ENCODE results near the gene IGFBP7. TPM values are rescaled to one million over a fixed set of nuclear protein-coding genes. Genes with fewer than 3 reads are reported as not detected.

IGFBP7 gene
- total and polyA plus RNA-seq, 10 of the 15 experiments (the other 5 are each of a cell fraction or from before 2014, with no cell fraction given): 0.69 to 1.9 (median 1.4) TPM; not detected in 5

DNA sequence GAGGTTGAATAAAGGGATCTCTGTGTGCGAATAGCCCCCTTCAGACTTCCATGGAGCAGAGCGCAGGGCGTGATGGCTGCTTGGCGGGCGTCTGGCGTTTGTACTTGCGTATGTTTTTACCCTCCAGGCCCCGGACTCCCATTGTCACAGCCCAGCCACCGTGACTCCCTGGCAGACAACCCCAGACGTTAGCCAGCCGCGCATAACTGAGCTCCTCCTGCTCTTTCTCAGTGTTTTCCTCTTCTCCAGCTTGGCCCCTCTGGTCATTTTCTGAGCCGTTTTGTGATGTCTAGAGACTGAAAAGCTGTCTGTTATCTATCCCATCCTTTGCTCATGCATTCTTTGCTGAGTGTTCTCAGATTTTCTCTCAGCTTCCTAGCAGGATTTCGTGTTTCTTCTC is 54.3 kb downstream of the IGFBP7 start:
- no peak for TF ChIP-seq EED (IDR thresholded peaks at IDR 0.05; ENCODE audit: low read depth)
- TF ChIP-seq ZNF274 (IDR thresholded peaks at IDR 0.05; ENCODE audit: insufficient read depth, insufficient read length): no peak
- no peak for TF ChIP-seq SIX5 (IDR thresholded peaks at IDR 0.05; ENCODE audit: low read depth, low read length, severe bottlenecking)
- no peak for TF ChIP-seq RBBP5 (conservative IDR thresholded peaks at IDR 0.05)
- TF ChIP-seq PAX8 (IDR thresholded peaks at IDR 0.05): no peak
- no peak for TF ChIP-seq ZSCAN29 (IDR thresholded peaks at IDR 0.05)
- TF ChIP-seq EZH2 (IDR thresholded peaks at IDR 0.05; ENCODE audit: borderline replicate concordance, control insufficient read depth, low read depth, low read length): no peak
- TF ChIP-seq, protein P1, sequence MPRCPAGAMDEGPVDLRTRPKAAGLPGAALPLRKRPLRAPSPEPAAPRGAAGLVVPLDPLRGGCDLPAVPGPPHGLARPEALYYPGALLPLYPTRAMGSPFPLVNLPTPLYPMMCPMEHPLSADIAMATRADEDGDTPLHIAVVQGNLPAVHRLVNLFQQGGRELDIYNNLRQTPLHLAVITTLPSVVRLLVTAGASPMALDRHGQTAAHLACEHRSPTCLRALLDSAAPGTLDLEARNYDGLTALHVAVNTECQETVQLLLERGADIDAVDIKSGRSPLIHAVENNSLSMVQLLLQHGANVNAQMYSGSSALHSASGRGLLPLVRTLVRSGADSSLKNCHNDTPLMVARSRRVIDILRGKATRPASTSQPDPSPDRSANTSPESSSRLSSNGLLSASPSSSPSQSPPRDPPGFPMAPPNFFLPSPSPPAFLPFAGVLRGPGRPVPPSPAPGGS (IDR thresholded peaks at IDR 0.05; ENCODE audit: borderline replicate concordance, insufficient read depth, low read depth, low read length, poor library complexity, severe bottlenecking): no peak
- no peak for TF ChIP-seq ZNF217 (IDR thresholded peaks at IDR 0.05)
- TF ChIP-seq YBX1 (IDR thresholded peaks at IDR 0.05): no peak
- no peak for TF ChIP-seq WRNIP1 (IDR thresholded peaks at IDR 0.05; ENCODE audit: borderline replicate concordance, low read depth, low read length)
- TF ChIP-seq CBFB (IDR thresholded peaks at IDR 0.05; ENCODE audit: low read depth): no peak
- no peak for TF ChIP-seq FOXM1 (IDR thresholded peaks at IDR 0.05; ENCODE audit: low read depth, low read length)
- no peak for TF ChIP-seq KDM1A (IDR thresholded peaks at IDR 0.05; ENCODE audit: borderline replicate concordance)
- no peak for TF ChIP-seq CHD1 (IDR thresholded peaks at IDR 0.05; ENCODE audit: low read depth, low read length)
- TF ChIP-seq, protein P2, sequence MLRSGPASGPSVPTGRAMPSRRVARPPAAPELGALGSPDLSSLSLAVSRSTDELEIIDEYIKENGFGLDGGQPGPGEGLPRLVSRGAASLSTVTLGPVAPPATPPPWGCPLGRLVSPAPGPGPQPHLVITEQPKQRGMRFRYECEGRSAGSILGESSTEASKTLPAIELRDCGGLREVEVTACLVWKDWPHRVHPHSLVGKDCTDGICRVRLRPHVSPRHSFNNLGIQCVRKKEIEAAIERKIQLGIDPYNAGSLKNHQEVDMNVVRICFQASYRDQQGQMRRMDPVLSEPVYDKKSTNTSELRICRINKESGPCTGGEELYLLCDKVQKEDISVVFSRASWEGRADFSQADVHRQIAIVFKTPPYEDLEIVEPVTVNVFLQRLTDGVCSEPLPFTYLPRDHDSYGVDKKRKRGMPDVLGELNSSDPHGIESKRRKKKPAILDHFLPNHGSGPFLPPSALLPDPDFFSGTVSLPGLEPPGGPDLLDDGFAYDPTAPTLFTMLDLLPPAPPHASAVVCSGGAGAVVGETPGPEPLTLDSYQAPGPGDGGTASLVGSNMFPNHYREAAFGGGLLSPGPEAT (IDR thresholded peaks at IDR 0.05; ENCODE audit: low read depth): no peak
- TF ChIP-seq MYC (IDR thresholded peaks at IDR 0.05; ENCODE audit: insufficient read depth, insufficient read length, insufficient replicate concordance, low read length, severe bottlenecking): no peak
- TF ChIP-seq POLR2A (IDR thresholded peaks at IDR 0.05; ENCODE audit: low read depth, low read length): no peak
- TF ChIP-seq BCL11A (IDR thresholded peaks at IDR 0.05; ENCODE audit: low read depth, low read length): no peak
- FAIRE-seq: no peak
- SMC1A ChIA-PET (ENCODE audit: uncharacterized antibody, unreplicated experiment): no interaction called here

More for the DNA sequence above, 54.3 kb downstream of the IGFBP7 start:
- 29% methylated on average over 14 of the region's 14 CpGs for WGBS (ENCODE audit: insufficient coverage, insufficient replicate concordance, low lambda C conversion rate, missing lambda C conversion rate)
- Histone ChIP-seq H4K20me1 (ENCODE audit: control insufficient read depth, insufficient read depth) (no peaks in the 10 kb centered on the region), H3K4me3 (no peak overlapping the region), H3K27me3 (replicated peaks in 1 of 2; ENCODE audit: control insufficient read depth in 2 of 2, insufficient read depth in 2 of 2, low read length in 1 of 2) (peaks cover 0 to 7% of the 10 kb centered on the region in 2 experiments; a peak in 1 of 4 replicates), H3K79me2 (ENCODE audit: control insufficient read depth, insufficient read depth, low read length) (no peaks in the 10 kb centered on the region), H3K9me3 (replicated peaks; ENCODE audit: control insufficient read depth, insufficient read depth, low read length) (no peaks in the 10 kb centered on the region), H3K4me2 (ENCODE audit: control insufficient read depth, insufficient read depth) (no peak overlapping the region), H3K27ac (ENCODE audit: control insufficient read depth, insufficient read depth) (no peak overlapping the region), H3K9ac (ENCODE audit: control insufficient read depth, insufficient read depth, low read length) (no peak overlapping the region), H3K4me1 (ENCODE audit: control insufficient read depth, insufficient read depth, low read length) (no peaks in the 10 kb centered on the region), H2AFZ (ENCODE audit: control insufficient read depth, low read depth, low read length) (no peak overlapping the region), H3K36me3 (ENCODE audit: control insufficient read depth in 2 of 2, insufficient read depth in 2 of 2, low read length in 1 of 2) (no peaks in the 10 kb centered on the region)
- in situ Hi-C loops (cut with MboI): no loop called here
- intact Hi-C loops (cut with micrococcal nuclease; ENCODE audit: unreplicated experiment): no loop called here
- POLR2A ChIA-PET: no interaction called here
- DNase-seq (ENCODE audit: low read depth, low spot score): no peak
- RAD21 ChIA-PET (ENCODE audit: unreplicated experiment): no interaction called here
- ATAC-seq: no peak
- CTCF ChIA-PET: interaction anchor here (1.0 kb wide), 1 partner anchor 16 kb away, joined by 4 read pairs; no protein-coding TSS in a partner anchor
- no TSS peak for BruUV-seq (replicated peaks)

Measured in GM12878 (cell line).